Chondrocyte (in vitro differentiated cells): ENCODE data around the gene ETF1. TPM values are rescaled to one million over a fixed set of nuclear protein-coding genes. Genes with fewer than 3 reads are reported as not detected.
A peak's percentile ranks its signal among the peaks of the same experiment; 100 is the strongest.

Experiments used
- DNase-seq: peaks from one replicate; pipeline ENCODE4 v3.0.0; 2021; ENCODE audit warnings: mixed read lengths, low spot score
- H3K27ac Mint-ChIP-seq: one replicate; pipeline ENCODE4 v1.8.0; 2021; ENCODE audit warnings: mild to moderate bottlenecking, moderate library complexity, mixed read lengths; ENCODE audit not compliant: unreplicated experiment
- H3K27me3 Mint-ChIP-seq: 2 replicates; pipeline ENCODE4 v1.8.0; 2021; ENCODE audit warnings: low read depth, mixed read lengths
- H3K36me3 Mint-ChIP-seq: 2 replicates; pipeline ENCODE4 v1.8.0; 2021; ENCODE audit warnings: low read depth, mixed read lengths
- H3K4me1 Mint-ChIP-seq: 2 replicates; pipeline ENCODE4 v1.8.0; 2021; ENCODE audit warnings: low read depth, mild to moderate bottlenecking, mixed read lengths
- H3K4me3 Mint-ChIP-seq: one replicate; pipeline ENCODE4 v1.8.0; 2021; ENCODE audit warnings: mild to moderate bottlenecking, moderate library complexity, mixed read lengths; ENCODE audit not compliant: unreplicated experiment
- H3K9me3 Mint-ChIP-seq: 2 replicates; pipeline ENCODE4 v1.8.0; 2021; ENCODE audit warnings: low read depth, mixed read lengths
- total RNA-seq: library from RNA; stranded (reverse); gene quantifications from 3 replicates; pipeline ENCODE4 v1.2.1, GENCODE V29; 2021
- TF ChIP-seq, protein P1 (sequence below): fragments of 200-600 bp; sonication (generic); IDR thresholded peaks from 2 replicates; pipeline ENCODE4 v1.5.0; 2021; ENCODE audit warnings: antibody characterized with exemption, mild to moderate bottlenecking, moderate library complexity

Gene ETF1
- total RNA-seq, 1 donor from 2014 or later, result 92.1 TPM

DNA sequence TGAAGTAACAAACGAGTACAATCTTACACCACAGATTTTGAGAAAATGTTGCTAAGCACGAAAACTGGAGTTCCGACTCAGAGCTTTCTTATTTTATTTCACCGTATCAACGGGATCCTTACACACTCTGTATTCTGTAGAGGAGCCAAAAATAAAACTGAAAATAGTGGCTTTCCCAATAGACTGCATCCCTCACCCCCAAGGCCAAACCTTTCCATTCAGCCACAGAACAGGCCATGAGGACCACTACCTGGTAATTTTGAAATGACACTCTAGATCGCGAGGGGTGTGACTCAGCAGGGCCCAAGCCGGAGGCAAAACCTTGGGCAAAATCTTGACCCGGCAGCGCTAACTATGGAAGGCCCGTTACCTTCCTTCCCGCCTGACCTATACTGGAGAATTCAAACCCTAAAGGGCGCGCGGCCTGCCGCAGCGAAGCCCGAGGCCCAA lies 31.7 kb upstream of the ETF1 start:
- H3K4me1 Mint-ChIP-seq, result peaks cover 45% of the 10 kb centered on the region
- peak overlapping the region; percentile 92 for H3K4me3 Mint-ChIP-seq
- H3K36me3 Mint-ChIP-seq, result peaks cover 26% of the 10 kb centered on the region
- H3K9me3 Mint-ChIP-seq, result no peaks in the 10 kb centered on the region
- no peak for DNase-seq
- TF ChIP-seq, protein P1, sequence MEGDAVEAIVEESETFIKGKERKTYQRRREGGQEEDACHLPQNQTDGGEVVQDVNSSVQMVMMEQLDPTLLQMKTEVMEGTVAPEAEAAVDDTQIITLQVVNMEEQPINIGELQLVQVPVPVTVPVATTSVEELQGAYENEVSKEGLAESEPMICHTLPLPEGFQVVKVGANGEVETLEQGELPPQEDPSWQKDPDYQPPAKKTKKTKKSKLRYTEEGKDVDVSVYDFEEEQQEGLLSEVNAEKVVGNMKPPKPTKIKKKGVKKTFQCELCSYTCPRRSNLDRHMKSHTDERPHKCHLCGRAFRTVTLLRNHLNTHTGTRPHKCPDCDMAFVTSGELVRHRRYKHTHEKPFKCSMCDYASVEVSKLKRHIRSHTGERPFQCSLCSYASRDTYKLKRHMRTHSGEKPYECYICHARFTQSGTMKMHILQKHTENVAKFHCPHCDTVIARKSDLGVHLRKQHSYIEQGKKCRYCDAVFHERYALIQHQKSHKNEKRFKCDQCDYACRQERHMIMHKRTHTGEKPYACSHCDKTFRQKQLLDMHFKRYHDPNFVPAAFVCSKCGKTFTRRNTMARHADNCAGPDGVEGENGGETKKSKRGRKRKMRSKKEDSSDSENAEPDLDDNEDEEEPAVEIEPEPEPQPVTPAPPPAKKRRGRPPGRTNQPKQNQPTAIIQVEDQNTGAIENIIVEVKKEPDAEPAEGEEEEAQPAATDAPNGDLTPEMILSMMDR, result no peak
- H3K27me3 Mint-ChIP-seq, result no peaks in the 10 kb centered on the region
- peak overlapping the region; percentile 100 for H3K27ac Mint-ChIP-seq

DNA sequence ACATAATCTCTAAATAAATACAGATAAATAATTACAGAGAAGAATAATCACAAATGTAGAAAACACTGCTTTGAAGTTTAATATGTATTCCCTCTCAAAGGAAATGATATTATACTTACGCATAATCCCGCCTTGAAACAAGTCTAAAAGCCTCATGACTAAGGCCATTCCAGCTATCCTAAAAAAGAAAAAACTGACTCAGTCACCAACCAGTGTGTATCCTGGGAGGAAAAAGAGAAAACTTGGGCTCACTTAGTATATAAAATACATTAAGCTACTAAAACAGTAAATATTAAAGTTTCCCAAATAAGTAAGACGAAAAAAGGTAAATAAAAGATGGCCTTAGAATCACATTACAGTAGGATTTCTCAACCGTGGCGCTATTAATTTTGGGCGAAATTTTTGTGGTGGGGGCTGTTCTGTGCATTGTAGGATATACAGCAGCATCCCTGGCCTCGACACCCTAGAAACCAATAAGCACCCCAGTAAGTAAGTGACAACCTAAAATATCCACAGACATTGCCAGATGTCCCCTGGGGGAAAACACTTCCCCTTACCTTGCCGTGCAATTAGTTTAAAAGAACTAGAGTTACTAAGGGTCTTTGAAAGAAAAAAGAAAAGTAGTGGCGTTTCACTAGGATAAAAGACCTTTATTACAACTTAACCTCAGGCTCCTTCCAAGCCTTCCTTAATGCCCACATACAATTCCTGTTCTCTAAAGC lies 31.1 kb upstream of the ETF1 start:
- Mint-ChIP-seq H3K27me3 (no peaks in the 10 kb centered on the region), H3K4me1 (peaks cover 46% of the 10 kb centered on the region), H3K36me3 (peaks cover 29% of the 10 kb centered on the region), H3K4me3 (peak overlapping the region; percentile 92), H3K27ac (peak overlapping the region; percentile 100), H3K9me3 (no peaks in the 10 kb centered on the region)
- DNase-seq, result no peak
- TF ChIP-seq, protein P1, result no peak

DNA sequence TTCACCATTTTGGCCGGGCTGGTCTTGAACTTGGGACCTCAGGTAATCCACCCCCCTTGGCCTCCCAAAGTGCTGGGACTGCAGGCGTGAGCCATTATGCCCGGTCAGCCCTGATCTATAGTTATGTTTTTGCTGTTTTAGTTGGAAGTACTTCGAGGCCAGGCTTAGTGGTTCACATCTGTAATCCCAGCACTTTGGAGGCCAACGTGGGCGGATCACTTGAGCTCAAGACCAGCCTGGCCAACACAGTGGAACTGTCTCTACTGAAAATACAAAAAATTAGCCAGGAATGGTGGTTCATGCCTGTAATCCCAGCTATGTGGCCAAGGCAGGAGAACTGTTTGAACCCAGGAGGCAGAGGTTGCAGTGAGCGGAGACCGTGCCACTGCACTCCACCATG lies 30.2 kb upstream of the ETF1 start:
- Mint-ChIP-seq H3K4me3 (peak overlapping the region; percentile 92), H3K27me3 (no peaks in the 10 kb centered on the region), H3K4me1 (peaks cover 52% of the 10 kb centered on the region), H3K9me3 (no peaks in the 10 kb centered on the region), H3K36me3 (peaks cover 38% of the 10 kb centered on the region), H3K27ac (peak overlapping the region; percentile 100)
- no peak for DNase-seq
- TF ChIP-seq, protein P1, result no peak

DNA sequence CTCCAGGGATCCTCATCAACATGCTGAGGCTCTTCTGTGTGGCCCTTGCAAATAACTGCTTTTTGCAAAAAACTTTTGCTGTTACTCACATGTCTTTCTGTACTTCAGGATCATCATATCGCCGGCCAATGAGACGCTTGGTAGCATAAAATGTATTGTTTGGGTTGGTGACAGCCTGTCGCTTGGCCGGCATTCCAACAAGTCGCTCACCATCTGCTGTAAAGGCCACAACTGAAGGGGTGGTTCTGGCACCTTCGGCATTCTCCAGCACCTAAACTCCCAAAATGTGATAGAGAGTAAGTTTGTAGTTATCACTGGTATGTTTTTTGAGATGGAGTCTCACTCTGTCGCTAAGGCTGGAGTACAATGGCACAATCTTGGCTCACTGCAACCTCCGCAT lies 27.8 kb upstream of the ETF1 start:
- Mint-ChIP-seq H3K27me3 (no peaks in the 10 kb centered on the region), H3K36me3 (peaks cover 55% of the 10 kb centered on the region), H3K9me3 (no peaks in the 10 kb centered on the region), H3K27ac (peak overlapping the region; percentile 82), H3K4me3 (no peak overlapping the region), H3K4me1 (peaks cover 50% of the 10 kb centered on the region)
- DNase-seq, result no peak
- TF ChIP-seq, protein P1, result no peak

DNA sequence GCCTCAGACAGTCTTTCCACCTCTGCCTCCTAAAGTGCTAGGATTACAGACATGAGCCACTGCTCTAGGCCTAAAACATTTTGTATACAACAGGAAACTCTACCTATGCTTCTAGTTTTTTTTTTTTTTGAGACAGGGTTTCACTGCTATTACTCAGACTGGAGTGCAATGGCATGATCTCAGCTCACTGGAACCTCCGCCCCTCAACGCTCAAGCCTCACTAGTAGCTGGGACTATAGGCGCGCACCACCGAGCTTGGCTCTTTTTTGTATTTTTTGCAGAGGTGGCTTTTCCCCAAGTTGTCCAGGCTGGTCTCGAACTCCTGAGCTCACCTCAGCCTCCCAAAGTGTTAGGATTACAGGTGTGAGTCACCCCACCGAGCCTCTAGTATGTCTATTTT lies 26.7 kb upstream of the ETF1 start:
- no peak overlapping the region for H3K4me3 Mint-ChIP-seq
- H3K27me3 Mint-ChIP-seq, result no peaks in the 10 kb centered on the region
- peaks cover 63% of the 10 kb centered on the region for H3K36me3 Mint-ChIP-seq
- H3K27ac Mint-ChIP-seq, result peak overlapping the region; percentile 82
- H3K9me3 Mint-ChIP-seq, result no peaks in the 10 kb centered on the region
- H3K4me1 Mint-ChIP-seq, result peaks cover 44% of the 10 kb centered on the region
- TF ChIP-seq, protein P1, result no peak
- DNase-seq, result no peak
